Activated CD8-positive, alpha-beta memory T cell treated with anti-CD3 and anti-CD28 coated beads, Interleukin-2, amount 50 U/mL, for 24 hours (primary cell): ENCODE results near the gene NUP133.
"Not testable (repeated sequence)": the region's sequence is repeated elsewhere in the genome, so short reads cannot be mapped to it uniquely, and the experiment has no call there.

Source experiments
- DNase-seq: peaks from one replicate; pipeline ENCODE4 v3.0.0-alpha.2; 2020; ENCODE audit errors: extremely low read depth

NUP133 gene

DNA sequence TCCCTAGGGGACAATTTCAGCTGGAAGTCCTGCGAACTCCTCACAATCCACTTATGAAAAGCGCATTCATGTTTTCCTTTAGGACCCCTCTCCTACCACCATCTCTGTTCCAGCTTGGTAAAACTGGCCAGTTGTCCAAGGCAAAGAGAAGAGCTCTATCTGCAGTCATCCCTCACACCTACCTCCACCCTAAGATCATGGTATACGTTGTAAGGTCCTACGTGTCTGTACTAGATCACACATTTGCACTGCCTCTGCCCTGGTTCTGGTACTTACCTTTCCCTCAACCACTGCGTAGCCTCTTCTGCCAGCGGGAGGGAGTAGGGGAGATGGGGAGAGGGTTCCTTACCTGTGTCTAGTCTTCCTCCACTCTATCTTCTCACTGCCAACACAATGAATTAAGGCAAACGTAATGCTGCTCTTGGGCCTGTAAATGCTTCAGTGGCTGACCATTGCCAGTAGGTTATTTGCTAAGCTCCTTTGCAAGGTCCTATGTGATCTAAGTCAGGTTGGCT lies 739 bp upstream of the NUP133 start:
- no peak for DNase-seq

DNA sequence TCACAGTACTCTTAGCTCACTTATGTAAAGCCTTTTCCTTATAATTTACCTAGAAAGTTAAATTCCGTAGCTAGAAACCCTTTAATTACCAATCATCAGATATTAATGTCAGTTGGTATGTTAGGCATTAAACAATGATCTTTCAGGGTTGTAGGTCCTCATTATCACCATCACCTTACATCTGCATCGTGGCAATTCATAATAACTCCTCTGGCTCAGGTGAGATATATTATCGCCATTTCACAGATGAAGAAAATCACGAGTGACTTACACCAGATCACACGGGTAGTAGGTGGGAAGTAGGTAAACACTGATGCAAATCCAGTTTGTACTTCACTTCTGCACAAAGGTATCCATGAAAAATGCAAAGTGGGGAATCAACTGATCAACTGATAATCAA lies 639 bp downstream of the NUP133 start:
- no peak for DNase-seq

DNA sequence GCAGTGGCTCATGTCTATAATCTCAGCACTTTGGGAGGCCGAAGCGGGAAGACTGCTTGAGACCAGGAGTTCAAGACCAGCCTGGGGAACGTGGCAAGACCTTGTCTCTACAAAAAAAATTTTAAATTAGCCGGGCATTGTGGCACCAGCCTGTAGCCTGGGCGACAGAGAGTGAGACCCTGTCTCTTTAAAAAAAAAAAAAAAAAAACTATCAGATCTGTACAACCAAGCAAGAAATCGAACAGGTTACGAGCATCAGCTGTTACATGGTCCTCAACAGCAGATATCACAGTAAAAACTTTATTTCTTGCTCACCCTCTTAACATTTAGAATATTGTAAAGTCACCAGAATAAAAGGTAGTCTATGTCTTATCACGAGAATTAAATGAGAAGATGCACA lies 1.5 kb downstream of the NUP133 start:
- no peak for DNase-seq

DNA sequence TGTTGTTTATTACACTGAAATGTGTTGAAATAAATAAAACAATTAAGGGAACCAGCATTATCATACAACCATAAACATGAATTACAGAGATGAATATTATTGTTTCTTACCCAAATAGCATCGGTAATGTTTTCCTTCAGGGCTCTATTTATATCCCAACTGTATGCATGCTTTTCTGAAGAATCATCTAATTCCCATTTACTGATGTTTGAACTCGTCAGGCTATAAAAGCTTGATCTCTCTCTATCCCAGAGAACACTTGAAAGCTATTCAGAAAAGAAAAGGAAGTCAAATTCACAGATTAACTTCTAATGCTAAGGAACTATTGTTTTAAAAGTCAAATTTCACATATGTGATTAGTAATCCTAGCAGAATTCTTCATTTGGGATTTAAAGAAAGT lies 12.4 kb downstream of the NUP133 start:
- DNase-seq: no peak

DNA sequence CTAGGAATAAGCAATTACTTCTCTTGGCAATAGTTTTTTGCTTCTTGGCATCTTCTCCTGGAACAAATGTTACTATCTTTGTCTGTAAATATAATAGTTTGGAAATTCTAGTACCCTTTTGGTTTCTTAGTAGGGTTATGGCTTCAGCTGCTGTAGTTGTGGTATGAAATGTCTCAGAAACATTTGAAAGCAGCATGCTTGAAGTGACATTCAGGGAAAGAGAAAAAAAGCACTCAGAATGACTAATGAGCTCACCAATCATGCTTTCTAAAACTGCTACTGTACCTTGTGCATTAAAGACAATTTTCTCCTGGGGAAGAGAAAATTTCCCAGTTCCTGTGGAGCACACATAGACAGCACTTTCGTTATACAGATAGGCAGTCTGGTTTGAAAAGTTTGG lies 21.0 kb downstream of the NUP133 start:
- DNase-seq: no peak

DNA sequence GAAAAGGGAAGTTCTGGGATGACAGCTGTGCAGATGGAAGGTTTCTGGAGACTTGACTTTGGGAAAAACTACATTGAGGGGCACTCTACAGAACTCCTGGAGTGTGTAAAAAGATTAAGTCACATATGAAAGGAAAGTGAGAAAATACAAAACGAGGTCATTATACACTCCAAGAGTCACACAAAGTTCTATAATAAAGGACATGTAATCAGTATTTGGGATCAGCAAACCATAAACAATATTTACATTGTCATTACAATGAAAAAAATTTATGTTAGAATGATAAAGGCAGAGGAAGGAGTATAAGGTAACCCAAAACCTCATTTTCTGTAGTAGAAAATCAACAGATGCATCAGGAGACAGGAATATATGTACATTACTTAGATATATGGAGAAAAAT lies 22.8 kb downstream of the NUP133 start:
- DNase-seq: no peak

DNA sequence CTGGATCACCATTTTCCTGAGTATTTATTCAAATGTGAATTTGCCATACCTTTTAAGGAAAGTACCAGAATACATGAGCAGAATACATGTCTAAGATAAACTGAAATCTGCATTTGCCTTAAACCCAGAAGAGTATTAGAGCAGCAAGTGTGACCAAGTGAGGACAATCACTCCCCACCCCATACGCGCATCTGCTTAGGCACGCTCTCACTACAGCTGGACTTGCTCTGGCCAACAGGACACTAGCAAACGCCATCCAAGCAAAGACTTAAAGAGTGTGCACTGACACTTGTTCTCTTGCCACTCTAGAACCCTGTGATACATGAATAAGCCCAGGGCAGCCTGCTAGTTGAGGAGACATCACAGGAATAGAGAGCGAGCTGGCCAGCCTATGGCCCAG lies 25.6 kb downstream of the NUP133 start:
- no peak for DNase-seq

DNA sequence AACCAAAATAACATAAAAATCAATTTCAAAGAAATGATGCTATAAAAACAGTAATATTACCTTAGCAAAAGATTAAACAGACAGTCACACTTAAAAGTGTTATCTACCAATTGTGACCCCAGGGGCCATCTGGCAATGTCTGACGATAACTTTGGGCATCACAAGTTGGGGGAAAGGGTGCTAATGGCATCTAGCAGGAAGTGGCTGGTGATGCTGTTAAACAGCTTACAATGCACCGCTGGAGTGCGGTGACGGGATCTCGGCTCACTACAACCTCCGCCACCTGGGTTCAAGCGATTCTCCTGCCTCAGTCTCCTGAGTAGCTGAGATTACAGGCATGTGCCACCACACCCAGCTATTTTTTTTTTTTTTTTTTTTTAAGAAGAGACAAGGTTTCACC lies 27.6 kb downstream of the NUP133 start:
- DNase-seq: no peak

DNA sequence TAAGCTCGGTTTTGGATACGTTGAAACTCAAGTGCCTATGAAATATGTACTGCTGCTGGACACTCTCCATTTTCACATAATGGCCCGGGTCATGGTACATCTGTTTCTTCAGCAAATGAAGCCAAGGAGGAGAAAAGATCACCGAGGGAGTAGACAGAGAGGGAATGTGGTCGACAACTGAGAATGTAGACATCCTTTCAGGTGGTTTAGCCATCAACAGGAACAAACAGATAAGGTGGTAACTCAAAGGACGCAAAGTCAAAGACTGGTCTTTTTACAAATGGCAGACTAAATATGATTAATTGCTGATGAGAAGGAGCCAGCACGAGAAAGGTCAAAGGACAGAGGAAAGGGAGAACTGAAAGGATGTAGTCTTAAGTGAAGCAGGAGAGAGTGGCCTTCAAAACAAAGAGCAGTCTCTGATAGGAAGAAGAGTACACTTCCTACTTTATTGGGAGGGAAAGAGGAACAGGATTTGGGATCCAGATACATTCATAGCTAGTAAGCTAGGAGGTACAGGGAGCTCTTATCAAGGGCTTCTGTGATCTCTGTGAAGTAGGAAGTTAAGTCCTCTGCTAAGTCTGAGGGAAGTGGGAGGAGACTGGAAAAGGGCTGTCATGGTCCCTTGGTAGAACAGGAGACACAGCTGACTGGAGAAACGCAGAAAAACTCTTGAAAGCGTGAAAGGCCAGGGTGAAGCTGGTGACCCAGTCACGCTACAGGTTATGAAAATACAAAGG lies 28.3 kb downstream of the NUP133 start:
- no peak for DNase-seq

DNA sequence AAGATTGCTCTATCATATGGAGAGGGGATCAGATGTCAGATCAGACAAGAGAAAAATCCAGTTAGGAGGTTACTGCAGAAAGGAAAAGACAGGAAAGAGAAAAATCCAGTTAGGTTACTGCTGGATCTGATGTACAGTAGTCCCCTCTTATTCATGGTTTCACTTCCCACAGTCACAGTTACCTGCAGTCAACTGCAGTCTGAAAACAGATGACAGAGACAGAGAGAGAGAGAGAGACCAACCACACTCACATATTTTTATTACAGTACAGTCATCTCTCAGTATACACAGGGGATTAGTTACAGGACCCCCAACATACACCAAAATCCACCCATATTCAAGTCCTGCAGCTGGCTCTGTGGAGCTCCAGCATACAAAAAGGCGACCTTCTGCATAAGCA lies 29.3 kb downstream of the NUP133 start:
- DNase-seq: no peak

DNA sequence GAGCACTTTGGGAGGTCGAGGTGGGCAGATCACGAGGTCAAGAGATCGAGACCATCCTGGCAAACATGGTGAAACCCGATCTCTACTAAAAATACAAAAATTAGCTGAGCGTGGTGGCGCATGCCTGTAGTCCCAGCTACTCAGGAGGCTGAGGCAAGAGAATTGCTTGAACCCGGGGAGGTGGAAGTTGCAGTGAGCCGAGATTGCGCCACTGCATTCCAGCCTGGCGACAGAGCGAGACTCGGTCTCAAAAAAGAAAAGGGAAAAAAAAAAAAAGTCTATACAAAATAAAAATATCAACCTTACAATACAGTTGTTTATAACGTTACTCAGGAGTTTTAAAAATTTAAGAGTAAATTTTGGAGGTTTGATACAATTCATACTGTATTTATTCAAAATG lies 32.3 kb downstream of the NUP133 start:
- DNase-seq: not testable (repeated sequence)

DNA sequence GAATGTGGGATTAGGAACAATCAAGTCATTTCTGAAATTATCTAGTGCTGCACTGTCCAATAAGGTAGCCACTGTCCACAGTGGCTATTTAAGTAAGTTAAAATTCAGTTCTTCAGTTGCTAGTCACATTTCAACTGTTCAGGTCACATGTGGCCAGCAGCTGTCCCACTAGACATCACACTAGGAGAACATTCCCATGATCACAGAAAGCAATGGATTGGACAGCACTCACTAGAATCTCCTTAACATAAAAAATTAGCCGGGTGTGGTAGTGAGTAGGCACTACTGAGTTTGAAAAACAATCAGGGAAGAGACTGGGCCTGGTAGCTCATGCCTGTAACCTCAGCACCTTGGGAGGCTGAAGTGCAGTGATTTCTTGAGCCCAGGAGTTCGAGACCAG lies 33.6 kb downstream of the NUP133 start:
- no peak for DNase-seq

DNA sequence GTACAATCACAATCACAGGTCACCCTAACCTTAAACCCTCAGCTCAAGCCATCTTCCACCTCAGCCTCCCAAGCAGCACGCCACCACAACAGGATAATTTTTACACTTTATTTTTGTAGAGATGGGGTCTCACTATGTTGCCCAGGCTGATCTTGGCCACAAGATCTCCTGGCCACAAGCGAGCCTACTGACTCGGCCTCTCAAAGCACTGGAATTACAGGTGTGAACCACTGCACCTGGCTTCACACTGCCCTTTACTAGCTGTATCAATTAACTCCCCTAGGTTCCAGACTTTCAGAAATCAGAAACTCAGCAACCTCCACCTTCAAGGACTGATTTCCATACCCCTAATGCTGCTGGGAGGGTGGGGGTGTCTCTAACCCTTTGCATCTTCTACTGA lies 37.0 kb downstream of the NUP133 start:
- no peak for DNase-seq

DNA sequence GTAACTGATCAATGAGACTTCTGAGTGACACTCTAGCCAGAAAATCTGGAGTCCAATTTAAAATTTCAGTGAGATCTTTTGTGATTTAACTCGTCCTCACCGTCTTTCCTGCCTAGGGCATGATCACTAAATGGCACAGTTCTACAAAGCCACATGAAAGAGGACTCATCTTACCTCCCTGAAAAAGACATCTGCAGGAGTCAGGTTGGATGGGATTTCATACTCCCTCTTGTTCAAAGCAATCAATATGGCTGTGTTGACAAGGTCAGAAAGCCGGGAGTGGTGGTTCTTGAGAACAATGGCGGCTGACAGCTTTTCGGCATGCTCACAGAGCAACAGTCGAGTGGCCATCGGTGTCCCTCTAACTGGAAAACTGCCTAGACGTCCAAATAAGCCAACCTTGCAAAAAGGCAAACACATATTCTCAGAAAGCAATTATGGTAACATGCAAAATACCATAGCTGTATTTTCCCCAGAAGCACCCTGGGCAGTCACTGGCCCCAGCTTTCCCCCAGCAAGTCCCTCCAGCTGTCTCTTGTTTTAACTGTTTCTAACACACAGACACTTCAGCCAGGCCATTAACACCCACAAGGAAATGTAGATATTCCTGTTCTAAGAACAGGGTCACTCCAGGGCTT lies 37.6 kb downstream of the NUP133 start:
- DNase-seq: no peak

DNA sequence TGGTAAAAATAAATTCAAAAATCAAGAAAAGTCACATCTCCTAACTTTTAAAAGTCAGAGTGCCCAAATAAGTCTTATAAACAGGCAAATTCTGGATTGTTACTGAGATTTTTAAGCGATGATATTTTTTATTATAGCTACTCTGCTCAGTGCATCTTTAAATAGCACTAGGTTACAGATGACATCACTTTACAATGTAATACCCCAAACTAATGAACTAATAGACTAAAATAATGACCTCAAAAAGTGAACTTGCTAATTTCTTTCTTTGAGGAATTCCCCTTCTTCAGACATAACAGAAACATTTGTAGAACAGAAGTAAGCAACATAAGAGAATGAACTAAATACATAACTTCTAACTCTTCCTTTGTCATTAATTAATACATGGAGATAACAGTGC lies 41.3 kb downstream of the NUP133 start:
- no peak for DNase-seq

DNA sequence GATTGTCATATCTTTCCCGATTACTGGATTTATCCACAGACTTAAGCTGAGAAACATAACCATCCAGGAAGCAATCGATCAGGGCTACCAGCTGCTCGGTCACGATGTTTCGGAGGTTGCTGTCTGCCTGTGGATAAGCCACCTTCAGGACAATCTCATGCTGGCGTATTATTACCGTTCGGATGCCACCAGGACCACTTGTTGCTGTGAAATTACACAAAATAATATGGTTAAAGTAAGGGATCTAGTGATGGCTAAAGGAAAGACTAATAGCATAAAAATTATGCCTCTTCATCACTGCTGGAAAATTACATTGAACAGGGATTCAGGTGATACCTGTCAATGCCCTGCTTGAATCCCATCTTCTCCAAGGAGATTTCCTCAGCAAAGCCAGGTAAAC lies 43.5 kb downstream of the NUP133 start:
- DNase-seq: no peak

DNA sequence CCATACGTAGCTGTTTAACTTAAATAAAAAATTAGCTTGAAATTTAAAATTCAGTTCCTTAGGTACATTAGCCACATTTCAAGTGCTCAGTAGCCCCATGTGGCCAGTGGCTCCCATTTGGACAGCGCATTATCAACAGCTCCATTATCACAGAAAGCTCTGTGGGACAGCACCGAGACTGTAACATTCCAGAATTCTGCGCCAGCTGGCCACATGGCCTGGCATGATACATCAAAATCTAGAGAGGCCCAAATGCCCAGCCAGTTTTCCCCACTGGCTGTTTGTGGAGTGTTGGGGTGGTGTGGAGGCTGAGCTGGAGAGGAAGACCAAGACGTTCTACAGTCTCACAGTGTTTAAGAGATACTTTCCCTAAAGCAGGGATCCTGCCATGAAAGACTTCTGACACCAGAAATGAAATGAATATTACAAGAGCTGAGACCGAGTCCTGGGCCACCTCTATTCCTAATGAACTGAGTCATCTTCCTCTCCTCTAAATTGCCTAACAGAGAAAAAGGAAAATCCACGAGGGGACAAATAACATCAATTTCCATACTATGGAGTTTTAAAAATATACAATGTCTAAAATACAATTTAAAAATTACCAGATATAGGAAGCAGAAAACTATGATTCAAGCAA lies 47.0 kb downstream of the NUP133 start:
- DNase-seq: no peak

DNA sequence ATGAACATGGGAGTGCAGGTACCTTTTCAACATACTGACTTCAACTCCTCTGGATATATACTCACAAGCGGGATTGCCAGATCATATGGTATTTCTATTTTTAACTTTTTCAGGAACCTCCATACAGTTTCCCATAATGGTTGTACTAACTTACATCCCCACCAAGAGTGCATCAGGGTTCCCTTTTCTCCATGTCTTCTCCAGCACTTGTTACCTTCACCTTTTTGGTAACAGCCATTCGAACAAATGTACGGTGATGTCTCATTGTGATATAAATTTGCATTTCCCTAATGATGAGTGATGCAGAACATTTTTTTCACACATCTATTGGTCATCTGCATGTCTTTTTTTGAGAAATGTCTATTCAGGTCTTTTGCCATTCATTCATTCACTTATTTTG lies 48.3 kb downstream of the NUP133 start:
- DNase-seq: no peak

DNA sequence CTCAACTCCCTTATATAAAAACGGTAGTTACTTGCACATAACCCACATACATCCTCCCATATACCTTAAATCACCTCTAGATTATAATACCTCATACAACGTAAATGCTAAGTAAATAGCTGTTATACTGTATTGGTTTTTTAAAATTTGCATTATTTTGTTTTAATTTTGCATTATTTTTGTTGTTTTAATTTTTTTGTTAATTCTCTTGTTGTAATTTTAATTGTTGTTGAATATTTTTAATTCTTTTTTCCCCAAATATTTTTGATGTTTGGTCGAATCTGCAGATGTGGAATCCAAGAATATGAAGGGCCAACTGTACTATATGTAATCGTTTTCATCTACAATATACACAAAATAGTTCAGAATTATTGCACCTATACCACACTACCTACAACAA lies 50.7 kb downstream of the NUP133 start:
- no peak for DNase-seq

DNA sequence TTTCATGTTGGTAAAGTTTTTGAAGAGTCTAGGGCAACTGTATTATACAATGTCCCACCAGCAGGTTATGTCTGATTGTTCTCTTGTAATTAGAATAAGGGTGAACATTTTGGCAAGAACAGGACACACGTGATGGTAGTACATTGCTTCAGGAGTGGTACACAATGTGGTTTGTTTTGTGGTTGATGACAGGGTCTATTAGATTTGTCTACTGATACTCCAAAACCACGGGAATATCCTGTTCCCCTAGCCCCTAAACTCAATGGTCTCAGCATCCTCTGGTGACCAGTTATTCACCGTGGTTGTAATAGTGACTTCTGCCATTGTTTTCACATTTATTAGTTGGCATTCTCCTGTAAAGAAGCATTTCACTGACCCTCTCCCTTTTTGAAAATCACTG lies 52.1 kb downstream of the NUP133 start:
- DNase-seq: no peak

DNA sequence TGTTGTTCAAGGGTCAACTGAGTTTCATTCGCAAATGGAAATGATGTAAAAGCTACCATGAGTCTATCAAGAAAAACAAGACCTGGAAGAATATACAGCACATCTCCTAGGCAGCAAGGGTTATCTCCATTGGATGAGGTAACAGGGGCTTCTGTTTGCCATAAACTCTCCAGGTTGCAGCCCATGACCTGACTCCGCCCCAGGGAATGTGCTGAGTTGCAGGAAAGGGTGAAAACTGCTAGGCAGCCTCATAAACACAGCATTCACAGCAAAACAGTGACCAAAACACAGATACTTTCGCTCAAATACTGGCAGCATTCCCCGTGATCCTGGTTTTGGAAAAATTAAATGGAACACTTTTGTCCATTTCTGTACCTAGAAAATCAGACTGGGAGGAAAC lies 54.1 kb downstream of the NUP133 start:
- no peak for DNase-seq

DNA sequence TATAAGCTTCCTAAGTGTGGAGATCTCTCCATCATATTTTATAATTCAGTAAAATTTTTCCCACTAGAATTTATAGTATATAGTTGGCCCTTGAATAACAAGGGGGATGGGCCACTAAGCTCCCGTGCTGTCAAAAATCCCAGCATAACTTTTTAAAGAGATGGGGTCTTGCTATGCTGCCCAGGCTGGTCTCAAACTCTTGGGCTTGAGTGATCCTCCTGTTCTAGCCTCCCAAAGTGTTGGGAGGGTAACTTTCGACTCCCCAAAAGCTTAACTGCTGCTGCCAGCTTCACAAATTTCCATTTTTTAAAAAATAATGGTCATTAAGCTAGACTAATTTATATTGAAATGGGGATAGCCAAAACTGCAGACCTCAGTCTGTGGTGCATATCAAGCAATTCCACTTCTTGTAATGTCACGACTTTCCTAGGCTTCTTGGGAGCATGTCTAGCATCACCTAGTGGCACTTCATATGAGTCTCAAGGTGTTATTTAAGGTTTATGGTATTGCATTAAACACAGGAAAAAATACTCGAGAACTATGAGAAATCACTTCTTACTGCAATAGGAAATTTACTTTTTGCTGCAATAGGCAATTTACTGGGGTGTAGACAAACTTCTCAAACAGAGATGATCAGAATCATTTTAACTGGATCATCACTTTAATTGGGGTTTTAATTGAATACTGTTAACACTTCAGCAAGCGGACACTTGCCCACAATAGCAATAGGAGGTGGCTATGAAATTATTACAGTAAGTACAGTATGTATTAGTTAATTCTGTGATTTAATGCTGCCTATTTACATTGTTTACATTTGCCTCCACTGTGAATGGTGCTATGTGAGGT lies 55.0 kb downstream of the NUP133 start:
- DNase-seq: no peak
